Left renal cortex interstitium (tissue), 4 donors: Measurements from ENCODE around the gene MAML2. TPM values are rescaled to one million over a fixed set of nuclear protein-coding genes. Genes with fewer than 3 reads are reported as not detected.

Experiments
- DNase-seq, 4 donors: peaks; one replicate each; pipeline ENCODE4 v3.0.0-alpha.2; 2013; ENCODE audit warnings: low read depth in 4 of 4, low spot score in 2 of 4, missing footprints in 1 of 4
- polyA plus RNA-seq, 4 donors: library from polyadenylated mRNA; unstranded; fragments of 120-200 nt; gene quantifications; one replicate each; pipeline ENCODE4 v1.2.1, GENCODE V29; 2013; ENCODE audit not compliant: insufficient read length in 4 of 4

The MAML2 gene
- polyA plus RNA-seq, 4 donors = 27.5 to 31.0 (median 29.7) TPM

DNA sequence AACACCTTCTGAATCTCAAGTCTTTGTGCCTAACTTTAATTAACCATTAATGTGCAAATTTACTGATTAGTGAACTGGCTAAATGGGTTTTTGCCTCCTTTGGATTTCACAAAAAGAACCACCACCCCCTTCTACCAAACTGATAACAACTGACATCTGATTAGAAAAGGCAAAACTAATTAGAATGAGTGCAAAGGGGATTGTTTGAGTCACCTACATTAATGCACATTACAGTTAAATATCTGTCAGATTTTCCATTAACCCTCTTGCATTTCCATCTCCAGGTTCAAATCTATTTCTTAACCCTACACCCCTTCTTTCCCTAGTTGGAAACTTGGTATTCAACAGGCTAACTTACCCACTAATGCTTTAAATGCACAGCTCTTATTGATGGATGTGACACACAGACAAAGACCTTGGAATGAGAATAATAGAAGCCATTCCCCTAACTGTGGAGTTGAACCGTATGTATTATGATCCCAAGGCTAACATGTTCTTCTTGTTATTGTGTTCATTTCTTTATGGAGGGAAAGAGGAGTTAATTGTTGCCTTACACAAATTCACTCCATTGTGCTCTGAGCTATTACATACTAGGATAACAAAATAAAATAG, 257.6 kb downstream of the MAML2 start:
- DNase-seq = no peak

DNA sequence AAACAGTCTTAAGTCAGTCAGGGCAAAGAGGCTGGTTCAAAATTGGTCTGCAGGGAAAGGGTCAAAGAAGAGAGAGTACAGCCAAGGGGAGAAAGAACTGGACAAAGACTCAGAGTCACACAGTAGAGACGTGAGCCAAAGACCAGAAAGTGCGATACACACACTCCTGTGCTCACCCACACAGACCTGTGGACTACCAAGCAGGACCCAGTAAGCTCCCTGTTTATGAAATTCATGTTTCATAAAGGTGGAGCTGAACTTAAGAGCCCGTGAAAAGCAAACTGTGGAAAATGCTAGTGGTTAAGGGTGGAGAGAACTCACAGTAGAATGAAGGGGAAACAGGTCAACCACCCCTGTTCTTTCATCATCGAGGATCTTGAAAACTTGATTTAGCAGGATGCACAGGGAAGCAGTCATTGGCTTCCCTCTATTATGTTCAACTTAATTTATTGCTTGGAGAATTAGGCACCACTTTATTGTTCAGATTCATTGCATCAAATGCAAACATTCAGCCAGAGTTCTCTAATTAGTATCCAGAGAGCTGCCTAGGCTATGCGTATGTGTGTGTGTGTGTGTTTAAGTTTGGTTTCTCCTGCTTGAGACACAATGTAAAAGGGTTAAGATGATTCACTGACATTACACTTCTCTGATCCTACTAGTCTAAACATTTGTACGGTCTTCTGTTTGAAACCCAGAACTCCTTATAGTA, 258.2 kb downstream of the MAML2 start:
- no peak for DNase-seq

DNA sequence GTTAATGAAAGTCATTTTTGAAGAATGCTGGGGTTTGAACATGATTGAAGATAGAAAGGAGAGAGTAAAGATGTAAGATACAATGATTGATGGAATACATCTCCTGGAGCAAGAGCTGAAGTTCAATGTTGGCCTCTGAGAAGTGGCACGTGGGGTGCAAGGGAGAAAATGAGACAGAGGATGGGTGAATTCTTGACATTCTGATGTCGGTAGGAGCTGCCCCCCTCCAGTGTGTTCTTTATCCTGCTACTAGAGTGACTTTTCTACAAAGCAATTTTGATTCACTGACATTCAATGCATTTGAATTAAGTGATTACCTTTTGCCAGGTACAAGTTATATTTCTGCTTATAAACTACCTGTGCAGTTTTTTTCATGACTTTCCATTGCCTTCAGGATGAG, 260.1 kb downstream of the MAML2 start:
- DNase-seq = no peak

DNA sequence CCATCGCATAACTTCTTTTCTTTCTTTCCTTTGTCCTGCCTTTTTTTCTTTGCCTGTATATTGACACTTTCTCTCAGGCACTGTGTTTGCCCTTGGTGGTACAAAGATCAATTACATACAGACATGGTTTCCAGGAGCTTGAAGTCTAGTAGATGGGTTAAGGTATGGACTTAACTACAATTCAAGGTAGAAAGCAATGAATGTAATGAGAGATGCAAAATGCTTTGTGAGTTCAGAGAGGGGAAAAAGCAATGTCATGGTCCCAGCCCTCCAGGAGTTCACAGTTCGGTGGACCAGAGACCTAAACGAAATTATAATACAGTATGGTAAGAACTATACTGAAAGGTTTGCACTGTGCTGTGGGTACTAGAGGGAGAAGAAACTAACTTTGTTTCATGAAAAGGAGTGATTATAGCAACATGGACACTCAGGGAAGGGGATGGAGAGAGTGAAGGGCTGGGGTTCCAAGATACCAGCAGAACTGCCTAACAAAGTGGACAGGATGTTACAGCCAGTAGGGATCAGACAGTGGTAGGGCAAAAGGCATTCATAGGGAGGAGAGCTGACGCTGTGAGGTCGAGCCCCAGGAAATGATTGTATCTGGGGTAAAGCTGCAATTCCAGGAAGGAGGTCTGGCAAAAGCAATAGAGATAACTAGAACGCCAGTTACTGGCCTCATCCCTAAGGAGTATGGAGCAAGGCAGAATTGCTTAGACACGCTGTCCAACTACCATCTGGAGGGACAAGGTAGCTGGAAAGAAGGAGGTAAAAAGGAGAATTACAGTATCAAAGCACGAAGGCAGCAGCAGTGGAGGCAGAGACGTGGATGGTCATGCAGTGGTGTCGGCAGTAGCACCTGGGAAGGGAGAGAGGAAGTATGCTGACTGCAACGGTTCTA, 260.7 kb downstream of the MAML2 start:
- no peak for DNase-seq

DNA sequence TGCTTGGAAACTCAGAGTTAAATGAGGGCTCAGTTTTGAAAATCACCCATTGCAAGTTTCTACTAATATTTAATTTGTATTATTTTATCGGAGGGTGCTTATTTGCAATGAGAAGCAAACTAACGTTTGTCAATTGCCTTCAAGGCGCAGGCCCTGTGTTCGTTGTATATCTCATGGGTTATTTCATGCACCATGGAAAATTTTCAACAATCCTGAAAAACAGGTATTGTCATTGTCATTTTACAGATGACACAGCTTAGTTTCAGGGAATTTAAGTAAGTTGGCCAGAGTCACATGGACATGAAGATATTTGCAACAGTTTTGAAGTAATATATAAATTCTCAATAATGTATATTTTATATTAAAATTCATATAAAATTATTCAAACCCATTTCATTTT, 261.4 kb downstream of the MAML2 start:
- no peak for DNase-seq

DNA sequence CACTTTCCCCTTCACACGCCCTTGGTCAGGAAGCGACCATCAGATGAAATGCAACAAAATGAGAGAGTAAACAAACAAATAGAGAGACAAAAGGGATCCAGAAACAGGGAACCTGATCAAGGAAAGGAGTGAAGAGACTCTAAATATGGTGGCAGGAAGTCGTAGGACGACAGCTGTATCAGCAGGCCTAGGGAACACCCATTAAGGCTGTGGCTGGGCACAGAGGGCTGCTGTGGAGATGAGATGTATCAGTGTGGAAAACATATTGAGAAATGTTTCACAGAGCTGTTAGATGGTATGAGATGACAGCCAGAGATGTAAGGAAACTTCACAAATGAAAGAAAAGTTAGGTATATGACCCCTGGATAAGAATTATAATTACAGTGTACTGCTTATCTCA, 263.3 kb downstream of the MAML2 start:
- no peak for DNase-seq

DNA sequence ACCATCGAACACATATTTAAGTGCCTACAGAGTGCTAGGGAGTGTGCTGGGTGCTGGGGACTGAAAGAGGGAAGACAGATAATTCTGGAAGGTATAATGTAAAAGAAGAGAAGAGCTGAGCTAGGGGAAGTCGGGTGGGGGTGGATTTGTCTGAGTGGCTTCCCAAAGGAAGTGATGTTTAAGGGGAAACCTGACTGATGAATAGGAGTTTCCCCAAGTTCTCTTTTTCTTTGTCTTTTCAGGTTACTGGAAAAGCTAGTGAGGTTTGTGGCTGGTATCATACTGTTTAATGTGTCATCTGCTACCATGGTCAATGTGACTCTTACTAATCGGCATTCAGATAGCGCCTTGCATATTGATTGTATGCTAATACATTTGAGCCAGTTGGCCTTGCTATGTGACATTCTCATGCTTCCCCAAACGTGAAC, 267.4 kb downstream of the MAML2 start:
- DNase-seq = no peak

DNA sequence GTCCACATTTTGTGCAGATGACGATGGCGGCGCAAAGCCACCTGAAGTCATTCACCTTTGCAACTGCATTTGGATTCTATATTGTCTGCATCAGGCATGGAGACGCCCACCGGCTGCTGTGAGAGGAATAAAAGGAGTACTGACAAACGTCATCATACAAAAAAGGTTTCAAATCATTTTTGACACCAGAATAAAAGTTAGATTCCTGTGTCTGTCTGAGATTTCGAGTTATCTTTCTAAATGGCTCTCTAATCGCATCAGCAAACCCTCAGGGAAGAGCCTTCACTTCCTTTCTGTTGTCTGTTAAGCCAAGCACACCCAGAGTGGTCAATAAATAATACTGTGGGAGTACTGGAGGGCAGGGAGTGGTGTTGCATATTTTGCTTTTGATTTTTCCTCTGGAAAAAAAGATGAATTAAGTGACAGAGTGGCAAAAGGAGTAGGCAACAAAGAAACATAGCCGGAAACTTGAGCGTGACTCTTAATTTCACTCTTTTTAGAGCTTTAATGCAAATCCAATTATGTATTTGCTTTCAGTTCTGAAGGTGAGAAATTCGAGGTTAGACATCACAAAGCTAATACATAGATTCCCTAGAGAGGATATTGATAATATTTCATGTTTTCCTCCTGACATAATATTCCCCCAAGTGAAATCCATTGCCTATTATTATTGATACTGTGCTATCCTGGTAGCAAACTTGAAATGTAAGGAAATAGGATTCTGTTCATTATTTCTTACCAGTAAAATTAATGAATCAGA, 268.3 kb downstream of the MAML2 start:
- DNase-seq = no peak

DNA sequence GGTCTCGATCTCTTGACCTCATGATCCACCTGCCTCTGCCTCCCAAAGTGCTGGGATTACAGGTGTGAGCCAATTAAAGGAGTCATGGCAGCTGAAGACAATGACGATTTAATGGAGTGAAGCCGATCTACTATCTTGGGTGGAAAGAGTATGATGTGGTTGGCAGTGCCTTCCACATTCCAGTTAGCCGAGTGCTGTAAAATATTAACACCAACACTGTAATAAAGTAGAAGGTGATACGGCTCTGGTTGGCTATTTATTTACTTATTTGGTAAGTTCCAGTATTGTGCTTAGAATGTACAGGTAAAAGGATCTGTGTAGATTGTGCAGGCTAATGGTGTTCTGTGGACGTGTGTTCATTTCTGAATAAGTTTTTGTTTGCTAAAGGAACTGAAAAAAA, 269.5 kb downstream of the MAML2 start:
- no peak for DNase-seq

DNA sequence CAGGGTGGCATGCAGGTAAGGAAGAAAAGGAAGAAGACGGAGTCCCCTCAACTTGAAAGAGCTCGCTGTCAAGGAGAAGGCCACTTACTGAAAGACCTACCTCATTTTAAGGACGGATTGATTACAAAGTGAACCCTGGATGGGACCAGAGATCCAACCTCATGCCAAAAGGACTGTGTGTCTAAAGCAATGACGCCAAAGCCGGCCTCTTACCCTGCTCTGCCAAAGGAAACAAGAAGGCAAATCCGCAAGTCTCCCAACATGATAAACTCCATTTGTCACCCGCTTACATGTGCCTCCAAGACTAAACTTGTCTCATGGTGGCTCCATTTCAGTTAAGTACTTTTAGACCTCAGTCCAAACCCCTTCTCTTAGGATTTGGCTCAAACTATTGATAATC, 270.4 kb downstream of the MAML2 start:
- no peak for DNase-seq

DNA sequence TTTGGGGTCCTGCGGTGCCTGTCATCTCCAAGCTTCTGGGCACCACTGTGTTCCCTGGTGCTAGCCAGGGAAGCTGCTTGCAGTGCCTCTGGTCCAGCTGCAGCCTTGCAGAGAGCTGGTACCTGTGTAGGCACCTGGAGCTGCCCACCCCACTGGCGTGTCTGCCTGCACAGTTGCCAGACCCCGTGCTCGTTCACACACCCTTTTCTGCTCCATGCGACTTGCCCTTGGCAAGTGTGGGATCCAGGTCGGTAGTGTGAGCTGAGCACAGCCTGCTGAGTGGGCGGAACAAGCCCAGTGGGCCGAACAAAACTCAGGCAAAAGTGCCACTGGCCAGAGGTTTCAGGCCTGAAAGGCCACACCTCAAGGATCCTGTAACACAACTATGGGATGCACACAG, 272.5 kb downstream of the MAML2 start:
- DNase-seq = no peak

DNA sequence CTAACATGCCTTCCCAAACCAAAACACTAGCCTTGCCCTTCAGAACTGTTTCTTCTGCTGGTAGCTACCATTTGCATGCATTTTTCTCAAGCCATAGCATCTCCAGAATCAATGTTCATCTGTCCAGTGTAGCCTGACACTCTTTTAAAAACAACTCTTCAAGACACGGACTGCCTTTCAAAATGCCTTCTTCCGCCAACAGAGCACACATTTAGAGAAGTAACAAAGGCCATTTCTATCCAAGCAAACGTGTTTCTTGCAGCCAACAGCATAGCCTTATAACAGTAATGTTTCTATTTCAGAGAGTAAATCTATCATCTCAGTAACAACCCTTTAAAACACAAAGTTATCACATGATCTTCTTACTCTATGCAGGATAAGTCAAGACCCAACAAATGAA, 275.8 kb downstream of the MAML2 start:
- no peak for DNase-seq

DNA sequence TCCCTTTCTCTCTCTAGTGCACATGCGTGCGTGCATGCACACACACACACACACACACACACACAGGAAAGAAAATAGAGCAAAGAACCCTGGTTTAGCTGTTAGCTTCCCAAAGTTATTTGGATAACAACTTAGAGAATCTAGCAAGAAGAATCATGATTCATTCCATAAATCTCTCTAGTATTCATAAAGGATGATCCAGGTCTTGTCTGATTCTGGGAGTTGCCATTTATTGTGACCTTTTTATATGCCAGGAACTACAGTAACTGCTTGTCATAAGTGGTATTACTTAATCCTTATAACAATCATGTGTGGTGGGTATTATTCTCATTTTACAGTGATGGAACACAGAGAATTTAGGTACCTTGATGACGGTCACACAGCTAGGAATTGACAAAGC, 277.6 kb downstream of the MAML2 start:
- DNase-seq = no peak

DNA sequence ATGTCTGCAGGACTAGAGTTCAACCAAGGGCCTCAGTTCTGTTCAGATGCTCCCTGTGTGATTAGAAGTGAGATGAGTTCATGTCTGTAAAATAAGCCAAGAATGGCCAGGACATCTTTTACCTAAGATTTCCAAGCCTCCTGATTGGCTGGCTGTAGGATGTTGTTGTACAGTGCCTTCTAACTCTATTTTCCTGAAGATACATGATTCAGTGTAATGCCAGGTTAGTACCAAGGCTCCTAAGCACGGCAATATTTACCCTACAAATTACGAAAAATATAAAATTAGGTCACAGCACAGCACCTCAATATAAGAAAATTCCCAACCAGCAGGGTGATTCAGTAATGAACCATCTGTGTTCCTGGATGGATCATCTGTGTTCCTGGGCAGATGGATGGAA, 279.1 kb downstream of the MAML2 start:
- DNase-seq = no peak

DNA sequence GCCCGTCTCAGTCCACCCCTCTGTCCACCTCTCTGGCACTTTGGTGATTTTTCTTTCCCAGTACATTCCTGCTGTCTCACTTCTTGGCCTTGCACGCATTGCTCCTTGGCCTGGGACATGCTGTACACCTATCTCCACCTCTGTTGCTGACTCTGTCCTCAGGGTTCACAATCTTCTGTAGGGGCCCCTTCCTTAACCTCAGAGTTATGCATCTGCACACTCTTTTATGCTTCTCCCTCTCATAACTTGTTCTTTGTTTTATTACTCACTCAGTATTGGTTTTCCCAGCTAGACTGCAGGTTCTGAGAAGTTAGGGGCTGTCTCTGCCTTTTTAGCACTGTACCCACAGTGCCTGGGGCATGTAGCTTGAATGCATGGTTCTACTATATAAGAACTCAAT, 279.9 kb downstream of the MAML2 start:
- DNase-seq = no peak

DNA sequence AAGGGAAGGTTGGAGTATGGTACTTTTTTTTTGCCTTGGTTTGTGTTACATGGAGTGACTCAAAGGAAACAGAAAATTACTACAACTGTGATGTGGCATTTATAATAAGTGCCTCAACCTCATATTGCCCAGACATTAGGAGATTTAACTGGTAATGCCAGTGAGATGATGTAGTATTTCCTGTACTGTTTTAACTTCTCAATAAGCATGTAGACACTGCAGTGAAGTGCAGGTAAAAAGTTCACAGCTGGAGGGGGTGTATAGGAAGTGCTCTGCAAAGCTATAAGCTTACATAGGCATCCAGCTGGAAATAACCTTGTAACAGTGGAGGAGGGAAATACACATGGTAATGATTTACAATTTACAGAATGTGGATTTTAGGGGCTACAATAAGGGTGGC, 280.9 kb downstream of the MAML2 start:
- DNase-seq = no peak

DNA sequence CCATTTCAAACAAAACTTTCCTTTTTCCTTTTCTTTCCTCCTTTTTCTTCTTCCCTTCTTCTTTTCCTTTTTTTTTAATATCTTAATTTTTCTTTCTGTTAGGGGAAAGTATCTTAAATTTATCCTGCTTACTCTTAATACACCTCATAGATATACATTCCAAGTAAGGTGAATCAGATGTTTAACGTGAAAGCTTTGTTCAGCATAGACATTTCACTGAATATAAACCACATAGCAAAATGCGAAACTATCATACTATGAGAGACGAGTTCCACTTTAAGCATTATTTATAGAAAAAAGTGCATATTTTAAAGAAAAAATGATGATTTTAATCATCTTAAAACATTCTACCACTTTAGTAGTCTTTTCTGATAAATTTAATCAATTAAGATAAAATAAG, 281.3 kb downstream of the MAML2 start:
- DNase-seq = no peak

DNA sequence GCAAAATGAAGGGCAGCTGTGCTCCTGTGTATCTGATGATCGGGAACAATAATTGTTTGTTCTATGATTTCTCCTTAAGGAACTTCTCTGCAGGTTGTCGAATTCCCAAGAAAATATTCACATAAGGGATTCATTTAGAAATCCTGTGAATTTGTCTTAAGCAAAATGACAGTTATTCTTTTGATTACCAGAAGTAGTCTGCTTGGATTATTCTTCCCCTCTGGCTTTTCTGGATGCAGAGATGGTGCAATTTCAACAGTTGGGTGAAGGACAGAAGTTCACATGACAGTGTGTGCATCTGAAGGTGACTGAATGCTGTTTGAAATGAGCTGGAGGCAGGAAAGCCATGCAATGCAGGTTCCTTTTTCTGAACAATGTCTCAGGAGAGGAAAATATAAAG, 281.9 kb downstream of the MAML2 start:
- no peak for DNase-seq

DNA sequence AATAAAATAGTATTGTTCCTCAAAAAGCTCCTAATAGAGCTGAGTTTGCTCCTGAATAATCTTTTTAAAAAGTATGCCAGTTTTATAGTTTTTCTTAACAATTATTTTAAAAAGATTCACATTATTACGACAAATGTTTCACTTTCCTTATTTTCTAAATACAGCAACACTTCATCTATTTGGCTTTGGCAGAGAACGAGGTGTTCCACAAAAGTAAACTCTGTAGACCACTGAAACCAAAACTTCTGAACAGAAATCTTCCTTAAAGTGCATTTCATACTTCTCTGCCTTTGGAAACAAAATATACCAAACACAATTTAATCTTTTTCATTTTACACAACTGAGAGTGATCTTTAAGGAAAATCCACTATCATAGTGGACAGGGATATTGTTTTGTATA, 285.5 kb downstream of the MAML2 start:
- DNase-seq = no peak

DNA sequence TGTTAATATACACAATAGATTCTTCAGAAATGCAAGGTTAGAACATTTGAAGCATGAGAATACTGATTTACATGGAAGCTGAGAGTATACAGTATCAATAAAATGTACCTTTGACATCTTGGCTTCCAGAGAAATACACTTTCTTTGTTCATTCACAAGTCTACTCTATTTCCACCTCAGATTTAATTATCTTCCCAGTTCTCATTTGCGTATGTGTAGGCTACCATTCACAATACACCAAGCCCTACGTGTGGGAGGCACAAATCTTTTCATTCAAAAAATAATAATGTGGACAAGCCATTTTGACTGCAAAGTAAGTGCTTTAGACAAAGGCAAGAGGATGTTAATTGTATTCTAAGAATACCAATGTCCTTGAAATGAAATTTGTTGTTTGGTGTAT, 286.4 kb downstream of the MAML2 start:
- DNase-seq = no peak
